GM23338 (cell line): ENCODE data around the gene HSD3B7. TPM values are rescaled to one million over a fixed set of nuclear protein-coding genes. Genes with fewer than 3 reads are reported as not detected.

Experiments
- ATAC-seq: fragments of 200-7000 bp; cut with Tn5 transposase; 3 replicates; pipeline ENCODE4 v1.9.1; 2020
- DNase-seq: peaks from one replicate; pipeline ENCODE4 v3.0.0-alpha.2; 2015; ENCODE audit warnings: low spot score
- H2AFZ ChIP-seq: fragments of 200-600 bp; sonication (generic); 2 replicates; pipeline ENCODE4 v1.8.0; 2016; ENCODE audit warnings: antibody characterized with exemption, mild to moderate bottlenecking, moderate library complexity
- H3F3A ChIP-seq: fragments of 200-600 bp; sonication (generic); replicated peaks from 2 replicates; pipeline ENCODE4 v1.8.0; 2017; ENCODE audit warnings: antibody characterized with exemption, mixed run types, low read depth
- H3K27ac ChIP-seq: fragments of 200-600 bp; sonication (generic); 2 replicates; pipeline ENCODE4 v1.6.1; 2016; ENCODE audit warnings: low read depth
- H3K27me3 ChIP-seq: fragments of 200-600 bp; sonication (generic); 2 replicates; pipeline ENCODE4 v1.8.0; 2016; ENCODE audit warnings: mild to moderate bottlenecking, mixed run types, moderate library complexity; ENCODE audit not compliant: insufficient read depth
- H3K36me3 ChIP-seq: fragments of 200-600 bp; sonication (generic); 2 replicates; pipeline ENCODE4 v1.8.0; 2016; ENCODE audit warnings: mild to moderate bottlenecking; ENCODE audit not compliant: insufficient read depth
- H3K4me1 ChIP-seq: fragments of 200-600 bp; sonication (generic); 2 replicates; pipeline ENCODE4 v1.8.0; 2016; ENCODE audit warnings: mild to moderate bottlenecking, moderate library complexity; ENCODE audit not compliant: insufficient read depth
- H3K4me2 ChIP-seq: fragments of 200-600 bp; sonication (generic); 2 replicates; pipeline ENCODE4 v1.7.1; 2017; ENCODE audit warnings: mixed run types
- H3K4me3 ChIP-seq: fragments of 200-600 bp; sonication (generic); 2 replicates; pipeline ENCODE4 v1.6.1; 2016; ENCODE audit warnings: mixed run types
- H3K79me2 ChIP-seq: fragments of 200-600 bp; sonication (generic); replicated peaks from 2 replicates; pipeline ENCODE4 v1.8.0; 2017; ENCODE audit warnings: mild to moderate bottlenecking; ENCODE audit not compliant: insufficient read depth
- H3K9me2 ChIP-seq: fragments of 200-600 bp; sonication (generic); 2 replicates; pipeline ENCODE4 v1.8.0; 2017; ENCODE audit not compliant: insufficient read depth
- H4K20me1 ChIP-seq: fragments of 200-600 bp; sonication (generic); replicated peaks from 2 replicates; pipeline ENCODE4 v1.8.0; 2017; ENCODE audit warnings: mild to moderate bottlenecking; ENCODE audit not compliant: insufficient read depth
- H3K27ac Mint-ChIP-seq: 2 replicates; pipeline ENCODE4 v1.8.0; 2020; ENCODE audit warnings: inconsistent platforms, mild to moderate bottlenecking, moderate library complexity, mixed read lengths
- H3K27me3 Mint-ChIP-seq: 3 replicates; pipeline ENCODE4 v1.8.0; 2022; ENCODE audit warnings: low read depth, mild to moderate bottlenecking, moderate library complexity, mixed read lengths, inconsistent platforms; ENCODE audit not compliant: insufficient read depth, poor library complexity
- H3K36me3 Mint-ChIP-seq: 3 replicates; pipeline ENCODE4 v1.8.0; 2021; ENCODE audit warnings: low read depth, mild to moderate bottlenecking, inconsistent platforms, moderate library complexity, mixed read lengths
- H3K4me1 Mint-ChIP-seq: 3 replicates; pipeline ENCODE4 v1.8.0; 2020; ENCODE audit warnings: mild to moderate bottlenecking, inconsistent platforms, mixed read lengths
- H3K4me3 Mint-ChIP-seq: 3 replicates; pipeline ENCODE4 v1.8.0; 2021; ENCODE audit warnings: moderate library complexity, mild to moderate bottlenecking, inconsistent platforms, mixed read lengths
- H3K9me3 Mint-ChIP-seq: 3 replicates; pipeline ENCODE4 v1.8.0; 2020; ENCODE audit warnings: moderate library complexity, mild to moderate bottlenecking, inconsistent platforms, mixed read lengths
- CREB1 ChIP-seq: fragments of 250-450 bp; sonication (Bioruptor Pico); IDR thresholded peaks from 2 replicates; pipeline ENCODE4 v1.5.0; 2020; ENCODE audit warnings: low read depth, mild to moderate bottlenecking, moderate library complexity
- EZH2 ChIP-seq: fragments of 200-600 bp; sonication (generic); IDR thresholded peaks from one replicate; pipeline ENCODE4 v1.8.0; 2017; ENCODE audit warnings: antibody characterized with exemption, mild to moderate bottlenecking, low read depth; ENCODE audit not compliant: unreplicated experiment
- EZH2phosphoT487 ChIP-seq: fragments of 200-600 bp; sonication (generic); IDR thresholded peaks from one replicate; pipeline ENCODE4 v1.8.1; 2018; ENCODE audit warnings: antibody characterized with exemption; ENCODE audit not compliant: unreplicated experiment
- JUNB ChIP-seq: IDR thresholded peaks from one replicate; pipeline ENCODE4 v1.6.1; 2016; ENCODE audit warnings: antibody characterized with exemption; ENCODE audit not compliant: unreplicated experiment
- NANOG ChIP-seq: IDR thresholded peaks from 2 replicates; pipeline ENCODE4 v1.6.1; 2016; ENCODE audit warnings: antibody characterized with exemption, borderline replicate concordance
- POLR2AphosphoS5 ChIP-seq: IDR thresholded peaks from 2 replicates; pipeline ENCODE4 v1.6.1; 2016; ENCODE audit warnings: antibody characterized with exemption, low read depth
- STAT1 ChIP-seq: IDR thresholded peaks from one replicate; pipeline ENCODE4 v1.6.1; 2016; ENCODE audit warnings: antibody characterized with exemption; ENCODE audit not compliant: unreplicated experiment
- ZNF114 ChIP-seq: fragments of 250-450 bp; sonication (Bioruptor Pico); IDR thresholded peaks from 2 replicates; pipeline ENCODE4 v1.5.0; 2020; ENCODE audit warnings: mild to moderate bottlenecking, moderate library complexity
- ZNF331 ChIP-seq: fragments of 250-450 bp; sonication (Bioruptor Pico); IDR thresholded peaks from 2 replicates; pipeline ENCODE4 v1.5.0; 2020; ENCODE audit warnings: low read depth, mild to moderate bottlenecking, moderate library complexity
- polyA plus RNA-seq: library from polyadenylated mRNA; unstranded; fragments of >200 nt; fragmentation: Nextera tagmentation; extraction: Ambion mirVana; gene quantifications from 2 replicates; pipeline ENCODE4 v1.2.1, GENCODE V29; 2016
- total RNA-seq: library from RNA; depleted of rRNA; stranded (reverse); fragments of >200 nt; shearing (Covaris generic); gene quantifications from 2 replicates; pipeline ENCODE4 v1.2.3, GENCODE V29; 2014
- TF ChIP-seq, protein P1 (sequence below): IDR thresholded peaks from one replicate; pipeline ENCODE4 v1.6.1; 2018; ENCODE audit warnings: antibody characterized with exemption; ENCODE audit not compliant: unreplicated experiment
- TF ChIP-seq, protein P2 (sequence below), 2 experiments: fragments of 200-600 bp in 1 of 2; sonication (generic) in 1 of 2; conservative IDR thresholded peaks; 2 replicates each; pipeline versions ENCODE4 v1.5.1 to v1.6.1; 2016 to 2017; ENCODE audit warnings: antibody characterized with exemption in 2 of 2, low read depth in 2 of 2, mild to moderate bottlenecking in 2 of 2, moderate library complexity in 1 of 2
- TF ChIP-seq, protein P3 (sequence below): fragments of 250-450 bp; sonication (Bioruptor Pico); IDR thresholded peaks from 2 replicates; pipeline ENCODE4 v1.5.0; 2020; ENCODE audit warnings: mild to moderate bottlenecking, moderate library complexity
- TF ChIP-seq, protein P4 (sequence below): IDR thresholded peaks from 2 replicates; pipeline ENCODE4 v1.6.1; 2016; ENCODE audit warnings: antibody characterized with exemption

HSD3B7 gene
- total and polyA plus RNA-seq, 2 experiments from 2014 or later, result 4.3 to 12.2 TPM

DNA sequence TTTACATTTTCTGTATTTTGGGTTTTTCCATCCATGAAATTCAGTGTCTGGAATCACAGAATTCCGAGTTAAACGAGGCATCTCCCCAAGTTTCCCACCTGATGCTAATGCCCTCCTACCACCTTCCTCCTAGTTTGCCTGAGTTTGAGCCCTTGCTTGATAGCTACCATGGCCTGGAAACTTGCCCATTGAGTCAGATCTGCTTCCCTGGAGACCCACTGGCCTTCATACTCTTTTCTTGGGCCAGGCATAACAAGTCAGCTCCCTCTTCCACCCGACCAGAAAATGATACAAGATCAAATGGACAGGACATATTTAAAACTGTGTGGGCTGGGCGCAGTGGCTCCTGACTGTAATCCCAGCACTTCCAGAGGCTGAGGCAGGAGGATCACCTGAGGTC lies 17.2 kb upstream of the HSD3B7 start:
- Histone ChIP-seq H3K9me2 (no peaks in the 10 kb centered on the region), H3F3A (no peaks in the 10 kb centered on the region), H3K79me2 (peaks cover 3% of the 10 kb centered on the region; the same call in 1 of the 2 replicates), H4K20me1 (peaks cover 6% of the 10 kb centered on the region), H3K36me3 (peaks cover 41% of the 10 kb centered on the region), H3K4me2 (no peak overlapping the region), H3K4me3 (no peak overlapping the region), H3K4me1 (no peaks in the 10 kb centered on the region), H2AFZ (no peak overlapping the region), H3K27me3 (no peaks in the 10 kb centered on the region), H3K27ac (no peak overlapping the region)
- Mint-ChIP-seq H3K9me3 (no peaks in the 10 kb centered on the region), H3K4me3 (no peak overlapping the region), H3K27me3 (peaks cover 9% of the 10 kb centered on the region), H3K4me1 (no peaks in the 10 kb centered on the region; the same call in 2 of the 3 replicates), H3K27ac (no peak overlapping the region), H3K36me3 (peaks cover 88% of the 10 kb centered on the region)
- no peak for DNase-seq
- no peak for ATAC-seq
- no peak for TF ChIP-seq EZH2
- TF ChIP-seq ZNF114 (CRISPR knock-in tag), result no peak
- TF ChIP-seq EZH2phosphoT487, result no peak
- TF ChIP-seq, protein P1, sequence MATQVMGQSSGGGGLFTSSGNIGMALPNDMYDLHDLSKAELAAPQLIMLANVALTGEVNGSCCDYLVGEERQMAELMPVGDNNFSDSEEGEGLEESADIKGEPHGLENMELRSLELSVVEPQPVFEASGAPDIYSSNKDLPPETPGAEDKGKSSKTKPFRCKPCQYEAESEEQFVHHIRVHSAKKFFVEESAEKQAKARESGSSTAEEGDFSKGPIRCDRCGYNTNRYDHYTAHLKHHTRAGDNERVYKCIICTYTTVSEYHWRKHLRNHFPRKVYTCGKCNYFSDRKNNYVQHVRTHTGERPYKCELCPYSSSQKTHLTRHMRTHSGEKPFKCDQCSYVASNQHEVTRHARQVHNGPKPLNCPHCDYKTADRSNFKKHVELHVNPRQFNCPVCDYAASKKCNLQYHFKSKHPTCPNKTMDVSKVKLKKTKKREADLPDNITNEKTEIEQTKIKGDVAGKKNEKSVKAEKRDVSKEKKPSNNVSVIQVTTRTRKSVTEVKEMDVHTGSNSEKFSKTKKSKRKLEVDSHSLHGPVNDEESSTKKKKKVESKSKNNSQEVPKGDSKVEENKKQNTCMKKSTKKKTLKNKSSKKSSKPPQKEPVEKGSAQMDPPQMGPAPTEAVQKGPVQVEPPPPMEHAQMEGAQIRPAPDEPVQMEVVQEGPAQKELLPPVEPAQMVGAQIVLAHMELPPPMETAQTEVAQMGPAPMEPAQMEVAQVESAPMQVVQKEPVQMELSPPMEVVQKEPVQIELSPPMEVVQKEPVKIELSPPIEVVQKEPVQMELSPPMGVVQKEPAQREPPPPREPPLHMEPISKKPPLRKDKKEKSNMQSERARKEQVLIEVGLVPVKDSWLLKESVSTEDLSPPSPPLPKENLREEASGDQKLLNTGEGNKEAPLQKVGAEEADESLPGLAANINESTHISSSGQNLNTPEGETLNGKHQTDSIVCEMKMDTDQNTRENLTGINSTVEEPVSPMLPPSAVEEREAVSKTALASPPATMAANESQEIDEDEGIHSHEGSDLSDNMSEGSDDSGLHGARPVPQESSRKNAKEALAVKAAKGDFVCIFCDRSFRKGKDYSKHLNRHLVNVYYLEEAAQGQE, result no peak
- TF ChIP-seq, protein P2, sequence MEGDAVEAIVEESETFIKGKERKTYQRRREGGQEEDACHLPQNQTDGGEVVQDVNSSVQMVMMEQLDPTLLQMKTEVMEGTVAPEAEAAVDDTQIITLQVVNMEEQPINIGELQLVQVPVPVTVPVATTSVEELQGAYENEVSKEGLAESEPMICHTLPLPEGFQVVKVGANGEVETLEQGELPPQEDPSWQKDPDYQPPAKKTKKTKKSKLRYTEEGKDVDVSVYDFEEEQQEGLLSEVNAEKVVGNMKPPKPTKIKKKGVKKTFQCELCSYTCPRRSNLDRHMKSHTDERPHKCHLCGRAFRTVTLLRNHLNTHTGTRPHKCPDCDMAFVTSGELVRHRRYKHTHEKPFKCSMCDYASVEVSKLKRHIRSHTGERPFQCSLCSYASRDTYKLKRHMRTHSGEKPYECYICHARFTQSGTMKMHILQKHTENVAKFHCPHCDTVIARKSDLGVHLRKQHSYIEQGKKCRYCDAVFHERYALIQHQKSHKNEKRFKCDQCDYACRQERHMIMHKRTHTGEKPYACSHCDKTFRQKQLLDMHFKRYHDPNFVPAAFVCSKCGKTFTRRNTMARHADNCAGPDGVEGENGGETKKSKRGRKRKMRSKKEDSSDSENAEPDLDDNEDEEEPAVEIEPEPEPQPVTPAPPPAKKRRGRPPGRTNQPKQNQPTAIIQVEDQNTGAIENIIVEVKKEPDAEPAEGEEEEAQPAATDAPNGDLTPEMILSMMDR (conservative IDR thresholded peaks at IDR 0.05; ENCODE audit: low read depth in 2 of 2), result no peak
- TF ChIP-seq, protein P3, sequence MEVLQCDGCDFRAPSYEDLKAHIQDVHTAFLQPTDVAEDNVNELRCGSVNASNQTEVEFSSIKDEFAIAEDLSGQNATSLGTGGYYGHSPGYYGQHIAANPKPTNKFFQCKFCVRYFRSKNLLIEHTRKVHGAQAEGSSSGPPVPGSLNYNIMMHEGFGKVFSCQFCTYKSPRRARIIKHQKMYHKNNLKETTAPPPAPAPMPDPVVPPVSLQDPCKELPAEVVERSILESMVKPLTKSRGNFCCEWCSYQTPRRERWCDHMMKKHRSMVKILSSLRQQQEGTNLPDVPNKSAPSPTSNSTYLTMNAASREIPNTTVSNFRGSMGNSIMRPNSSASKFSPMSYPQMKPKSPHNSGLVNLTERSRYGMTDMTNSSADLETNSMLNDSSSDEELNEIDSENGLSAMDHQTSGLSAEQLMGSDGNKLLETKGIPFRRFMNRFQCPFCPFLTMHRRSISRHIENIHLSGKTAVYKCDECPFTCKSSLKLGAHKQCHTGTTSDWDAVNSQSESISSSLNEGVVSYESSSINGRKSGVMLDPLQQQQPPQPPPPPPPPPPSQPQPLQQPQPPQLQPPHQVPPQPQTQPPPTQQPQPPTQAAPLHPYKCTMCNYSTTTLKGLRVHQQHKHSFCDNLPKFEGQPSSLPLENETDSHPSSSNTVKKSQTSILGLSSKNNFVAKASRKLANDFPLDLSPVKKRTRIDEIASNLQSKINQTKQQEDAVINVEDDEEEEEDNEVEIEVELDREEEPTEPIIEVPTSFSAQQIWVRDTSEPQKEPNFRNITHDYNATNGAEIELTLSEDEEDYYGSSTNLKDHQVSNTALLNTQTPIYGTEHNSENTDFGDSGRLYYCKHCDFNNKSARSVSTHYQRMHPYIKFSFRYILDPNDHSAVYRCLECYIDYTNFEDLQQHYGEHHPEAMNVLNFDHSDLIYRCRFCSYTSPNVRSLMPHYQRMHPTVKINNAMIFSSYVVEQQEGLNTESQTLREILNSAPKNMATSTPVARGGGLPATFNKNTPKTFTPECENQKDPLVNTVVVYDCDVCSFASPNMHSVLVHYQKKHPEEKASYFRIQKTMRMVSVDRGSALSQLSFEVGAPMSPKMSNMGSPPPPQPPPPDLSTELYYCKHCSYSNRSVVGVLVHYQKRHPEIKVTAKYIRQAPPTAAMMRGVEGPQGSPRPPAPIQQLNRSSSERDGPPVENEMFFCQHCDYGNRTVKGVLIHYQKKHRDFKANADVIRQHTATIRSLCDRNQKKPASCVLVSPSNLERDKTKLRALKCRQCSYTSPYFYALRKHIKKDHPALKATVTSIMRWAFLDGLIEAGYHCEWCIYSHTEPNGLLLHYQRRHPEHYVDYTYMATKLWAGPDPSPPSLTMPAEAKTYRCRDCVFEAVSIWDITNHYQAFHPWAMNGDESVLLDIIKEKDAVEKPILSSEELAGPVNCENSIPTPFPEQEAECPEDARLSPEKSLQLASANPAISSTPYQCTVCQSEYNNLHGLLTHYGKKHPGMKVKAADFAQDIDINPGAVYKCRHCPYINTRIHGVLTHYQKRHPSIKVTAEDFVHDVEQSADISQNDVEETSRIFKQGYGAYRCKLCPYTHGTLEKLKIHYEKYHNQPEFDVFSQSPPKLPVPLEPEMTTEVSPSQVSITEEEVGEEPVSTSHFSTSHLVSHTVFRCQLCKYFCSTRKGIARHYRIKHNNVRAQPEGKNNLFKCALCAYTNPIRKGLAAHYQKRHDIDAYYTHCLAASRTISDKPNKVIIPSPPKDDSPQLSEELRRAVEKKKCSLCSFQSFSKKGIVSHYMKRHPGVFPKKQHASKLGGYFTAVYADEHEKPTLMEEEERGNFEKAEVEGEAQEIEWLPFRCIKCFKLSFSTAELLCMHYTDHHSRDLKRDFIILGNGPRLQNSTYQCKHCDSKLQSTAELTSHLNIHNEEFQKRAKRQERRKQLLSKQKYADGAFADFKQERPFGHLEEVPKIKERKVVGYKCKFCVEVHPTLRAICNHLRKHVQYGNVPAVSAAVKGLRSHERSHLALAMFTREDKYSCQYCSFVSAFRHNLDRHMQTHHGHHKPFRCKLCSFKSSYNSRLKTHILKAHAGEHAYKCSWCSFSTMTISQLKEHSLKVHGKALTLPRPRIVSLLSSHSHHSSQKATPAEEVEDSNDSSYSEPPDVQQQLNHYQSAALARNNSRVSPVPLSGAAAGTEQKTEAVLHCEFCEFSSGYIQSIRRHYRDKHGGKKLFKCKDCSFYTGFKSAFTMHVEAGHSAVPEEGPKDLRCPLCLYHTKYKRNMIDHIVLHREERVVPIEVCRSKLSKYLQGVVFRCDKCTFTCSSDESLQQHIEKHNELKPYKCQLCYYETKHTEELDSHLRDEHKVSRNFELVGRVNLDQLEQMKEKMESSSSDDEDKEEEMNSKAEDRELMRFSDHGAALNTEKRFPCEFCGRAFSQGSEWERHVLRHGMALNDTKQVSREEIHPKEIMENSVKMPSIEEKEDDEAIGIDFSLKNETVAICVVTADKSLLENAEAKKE, result no peak
- no peak for TF ChIP-seq POLR2AphosphoS5
- TF ChIP-seq ZNF331, result no peak
- TF ChIP-seq STAT1, result no peak
- TF ChIP-seq, protein P4, sequence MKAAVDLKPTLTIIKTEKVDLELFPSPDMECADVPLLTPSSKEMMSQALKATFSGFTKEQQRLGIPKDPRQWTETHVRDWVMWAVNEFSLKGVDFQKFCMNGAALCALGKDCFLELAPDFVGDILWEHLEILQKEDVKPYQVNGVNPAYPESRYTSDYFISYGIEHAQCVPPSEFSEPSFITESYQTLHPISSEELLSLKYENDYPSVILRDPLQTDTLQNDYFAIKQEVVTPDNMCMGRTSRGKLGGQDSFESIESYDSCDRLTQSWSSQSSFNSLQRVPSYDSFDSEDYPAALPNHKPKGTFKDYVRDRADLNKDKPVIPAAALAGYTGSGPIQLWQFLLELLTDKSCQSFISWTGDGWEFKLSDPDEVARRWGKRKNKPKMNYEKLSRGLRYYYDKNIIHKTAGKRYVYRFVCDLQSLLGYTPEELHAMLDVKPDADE, result no peak
- no peak for TF ChIP-seq CREB1
- no peak for TF ChIP-seq NANOG
- no peak for TF ChIP-seq JUNB
